Central memory CD4-positive, alpha-beta T cell (primary cell): ENCODE results near the gene SCN5A.
"Not testable (repeated sequence)": the region's sequence is repeated elsewhere in the genome, so short reads cannot be mapped to it uniquely, and the experiment has no call there.

Experiments used
- DNase-seq: peaks from one replicate; pipeline ENCODE4 v3.0.0; 2022

The SCN5A gene

DNA sequence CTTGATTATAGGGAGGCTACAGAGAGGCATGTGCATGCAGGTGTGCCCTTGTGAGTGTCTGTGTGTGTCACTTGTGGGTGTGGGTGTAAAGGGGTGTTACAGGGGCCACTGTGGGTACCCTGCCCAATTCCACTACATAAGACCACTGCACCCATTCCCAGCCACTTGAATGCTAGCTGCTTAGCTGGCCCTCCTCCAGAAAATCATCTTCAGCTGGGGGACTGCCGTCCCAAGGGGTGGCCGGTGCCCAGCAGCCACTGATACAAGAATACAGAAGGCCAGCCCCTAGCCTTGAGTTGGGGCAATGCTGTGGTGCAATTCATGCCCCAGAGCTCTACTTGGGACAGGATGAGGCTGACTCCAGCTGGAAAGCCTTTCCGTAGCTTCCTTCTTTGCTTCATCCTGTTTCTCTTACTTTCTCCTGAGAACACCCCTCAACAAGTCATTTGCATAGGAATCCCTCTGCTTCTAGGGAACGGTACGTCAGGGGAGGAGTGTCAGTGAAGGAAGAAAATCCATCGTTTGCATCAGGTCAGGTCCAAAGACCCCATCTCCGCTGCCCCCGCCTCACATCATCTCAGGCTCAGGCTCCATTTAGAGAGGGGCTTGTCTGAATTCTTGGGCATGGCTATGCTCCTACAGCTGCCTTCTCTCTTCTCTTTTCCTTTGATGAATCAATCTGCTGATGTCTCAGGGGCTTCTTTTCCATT lies 72.0 kb downstream of the SCN5A start:
- DNase-seq = no peak

DNA sequence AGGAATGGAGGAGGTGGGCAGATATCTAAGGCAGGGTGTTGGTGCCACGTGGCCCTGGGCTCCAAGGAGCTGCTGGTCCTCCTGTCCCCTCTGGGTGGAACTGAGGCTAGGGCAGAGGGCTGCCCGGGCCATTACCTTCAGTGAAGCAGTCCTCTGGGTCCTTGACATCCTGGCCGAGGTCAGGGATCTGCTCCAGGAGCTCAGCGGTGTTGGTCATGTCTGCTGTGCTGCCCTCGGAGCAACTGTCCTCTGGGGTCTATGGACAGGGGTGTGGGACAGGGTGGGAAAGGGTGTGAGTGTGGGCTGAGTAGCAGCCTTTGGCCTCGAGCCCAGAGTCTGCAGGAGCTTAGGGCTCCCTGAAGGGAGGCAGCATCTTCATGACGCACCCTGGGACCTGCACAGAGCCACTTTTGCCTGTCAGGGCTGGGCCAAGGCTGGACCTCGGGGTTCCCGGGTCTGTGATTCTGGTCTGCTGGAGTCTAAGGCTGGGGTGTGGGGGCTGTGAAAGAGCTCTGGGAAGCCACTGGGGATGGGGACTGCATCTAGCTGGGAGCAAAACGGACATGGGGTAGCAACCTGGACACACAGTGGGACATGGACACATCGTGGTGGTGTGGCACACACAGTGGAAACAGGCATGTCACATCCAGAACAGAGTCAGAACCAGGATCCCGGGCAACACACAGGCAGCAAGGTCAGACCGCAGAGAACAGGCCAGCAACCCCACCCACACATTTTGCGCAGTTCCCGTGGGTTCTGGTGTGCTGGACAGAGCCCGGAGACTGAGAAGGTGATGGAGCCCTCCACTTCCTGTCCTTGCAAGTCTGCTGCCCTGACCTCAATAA lies 72.7 kb downstream of the SCN5A start:
- DNase-seq = no peak

DNA sequence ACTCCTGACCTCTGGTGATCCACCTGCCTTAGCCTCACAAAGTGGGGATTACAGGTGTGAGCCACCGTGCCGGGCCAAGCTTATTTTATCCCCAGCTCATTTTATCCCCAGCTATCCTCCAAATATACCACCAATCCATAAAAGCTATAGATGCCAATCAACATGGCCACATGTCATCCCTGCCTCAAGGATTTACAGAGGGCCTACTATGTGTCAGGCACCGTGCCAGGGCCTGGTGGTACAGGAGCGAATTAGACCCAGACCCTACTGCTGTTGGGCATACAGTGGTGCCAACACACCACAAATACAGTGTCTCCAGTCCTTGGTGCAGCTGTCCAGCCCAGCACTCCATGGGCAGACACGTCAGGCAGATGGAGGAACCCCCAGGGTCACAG lies 73.4 kb downstream of the SCN5A start:
- no peak for DNase-seq

DNA sequence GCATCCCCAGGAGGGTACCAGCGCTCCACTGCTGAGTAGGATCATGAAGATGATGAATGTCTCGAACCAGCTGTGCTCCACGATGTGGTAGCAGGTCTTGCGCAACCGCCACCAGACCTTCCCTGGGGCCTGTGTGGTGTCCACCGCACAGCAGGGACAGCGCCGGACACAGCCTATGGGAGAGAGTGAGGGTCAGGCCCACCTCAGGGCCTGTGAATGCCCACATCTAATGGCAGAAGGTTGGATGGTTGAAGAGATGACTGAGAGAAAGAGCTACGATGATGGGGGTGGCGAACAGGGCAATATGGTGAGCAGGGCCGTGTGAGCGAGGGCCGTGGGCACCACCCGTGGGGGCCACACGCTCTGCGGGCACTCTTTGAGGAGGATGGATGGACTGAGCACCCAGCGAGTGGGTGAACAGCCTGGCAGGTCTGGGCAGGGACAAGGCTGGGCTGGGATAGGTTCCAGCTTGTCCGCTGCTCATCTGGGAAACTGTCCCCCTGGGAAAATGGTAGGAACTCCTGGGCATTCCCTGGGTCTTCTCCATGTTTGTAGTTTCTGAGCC lies 74.1 kb downstream of the SCN5A start:
- no peak for DNase-seq

GRCh38 chr3:38574411-38575278 lies 74.8 kb downstream of the SCN5A start:
- no peak for DNase-seq

GRCh38 chr3:38573556-38573955 lies 75.9 kb downstream of the SCN5A start:
- DNase-seq = no peak

DNA sequence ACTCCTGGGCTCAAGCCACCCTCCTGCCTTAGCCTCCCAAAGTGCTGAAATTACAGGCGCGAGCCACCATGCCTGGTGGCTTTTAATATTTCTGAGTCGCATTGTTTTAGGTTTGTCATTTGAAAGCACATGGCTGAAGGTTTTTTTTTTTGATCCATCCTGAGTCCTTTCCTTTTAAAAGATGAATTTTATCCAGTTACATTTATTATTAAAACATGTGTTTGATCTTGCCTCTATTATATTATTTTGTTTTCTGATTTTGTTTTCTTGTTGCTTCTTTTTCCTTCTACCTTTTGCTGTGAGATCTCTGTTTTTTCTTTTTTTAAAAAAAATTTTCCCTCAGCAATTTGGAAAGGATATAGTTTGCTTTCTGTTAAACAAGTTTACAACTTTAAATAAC lies 76.4 kb downstream of the SCN5A start:
- no peak for DNase-seq

GRCh38 chr3:38567498-38567897 lies 82.0 kb downstream of the SCN5A start:
- DNase-seq = no peak

DNA sequence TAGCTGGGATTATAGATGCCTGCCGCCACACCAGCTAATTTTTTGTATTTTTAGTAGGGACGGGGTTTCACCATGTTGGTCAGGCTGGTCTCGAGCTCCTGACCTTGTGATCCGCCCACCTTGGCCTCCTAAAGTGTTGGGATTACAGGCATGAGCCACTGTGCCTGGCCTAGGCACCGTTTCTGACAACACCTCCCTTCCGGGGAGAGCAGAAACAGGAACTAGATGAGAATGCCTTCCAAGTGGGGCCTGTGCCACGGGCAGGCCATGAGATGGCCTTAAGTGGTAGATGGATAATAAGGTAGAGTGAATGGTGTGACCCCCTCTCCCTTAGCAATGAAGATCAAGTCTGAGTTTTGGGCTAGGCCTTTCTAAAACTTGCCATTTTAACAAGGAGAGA lies 82.7 kb downstream of the SCN5A start:
- DNase-seq = not testable (repeated sequence)

DNA sequence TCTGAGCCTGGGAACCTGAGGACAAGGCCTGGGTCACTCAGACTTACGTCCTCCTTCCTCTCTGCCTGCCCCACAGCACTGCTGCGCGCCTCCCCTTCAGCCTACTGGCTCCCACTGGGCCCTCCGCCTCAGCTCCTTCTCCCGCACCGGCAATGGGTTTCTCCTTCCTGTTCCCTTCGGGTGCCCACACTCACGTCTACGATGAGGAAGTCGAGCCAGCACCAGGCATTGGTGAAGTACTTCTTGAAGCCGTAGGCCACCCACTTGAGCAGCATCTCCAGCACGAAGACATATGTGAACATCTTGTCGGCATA lies 83.3 kb downstream of the SCN5A start:
- no peak for DNase-seq

DNA sequence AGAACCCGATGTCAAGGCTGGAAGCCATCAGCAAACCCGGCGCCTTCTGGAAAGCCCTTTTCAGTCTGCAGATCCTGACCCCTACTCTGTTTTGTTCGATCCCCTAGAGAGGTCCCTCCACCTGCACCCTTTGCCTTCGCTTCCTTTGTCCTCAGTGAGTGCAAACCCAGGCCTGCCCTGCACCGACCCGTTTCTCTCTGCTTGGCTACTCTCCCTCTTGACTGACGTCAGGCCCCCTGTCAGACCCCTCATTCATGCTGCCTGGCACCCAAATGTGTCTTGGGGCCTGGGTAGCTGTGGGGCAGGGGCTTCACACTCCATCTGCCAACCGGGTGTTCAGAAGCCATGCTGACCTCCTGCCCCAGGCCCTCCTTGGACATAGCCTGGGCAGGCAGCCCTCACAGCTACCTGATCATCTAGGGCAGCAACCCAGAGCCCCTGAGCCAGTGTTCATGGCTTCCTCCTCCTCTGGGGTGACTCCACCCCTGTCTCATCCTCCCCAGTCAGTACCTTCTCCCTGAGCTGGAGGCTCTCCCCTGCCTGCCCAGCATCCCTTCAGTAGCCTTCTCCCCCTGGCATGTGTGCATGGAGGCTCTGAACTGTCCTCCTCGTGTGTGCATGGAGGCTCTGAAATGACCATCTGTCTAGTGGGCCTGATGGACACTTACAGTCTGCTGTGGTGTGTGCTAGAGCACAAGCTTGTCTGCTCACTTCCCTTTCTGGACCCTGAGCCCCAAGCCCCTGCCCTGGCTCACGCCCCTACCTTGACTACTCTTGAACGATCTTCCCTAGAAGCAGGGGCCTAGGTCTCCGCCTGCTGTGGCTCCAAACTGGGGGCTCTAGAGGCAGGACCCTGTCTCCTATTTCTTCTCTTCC lies 83.9 kb downstream of the SCN5A start:
- no peak for DNase-seq

DNA sequence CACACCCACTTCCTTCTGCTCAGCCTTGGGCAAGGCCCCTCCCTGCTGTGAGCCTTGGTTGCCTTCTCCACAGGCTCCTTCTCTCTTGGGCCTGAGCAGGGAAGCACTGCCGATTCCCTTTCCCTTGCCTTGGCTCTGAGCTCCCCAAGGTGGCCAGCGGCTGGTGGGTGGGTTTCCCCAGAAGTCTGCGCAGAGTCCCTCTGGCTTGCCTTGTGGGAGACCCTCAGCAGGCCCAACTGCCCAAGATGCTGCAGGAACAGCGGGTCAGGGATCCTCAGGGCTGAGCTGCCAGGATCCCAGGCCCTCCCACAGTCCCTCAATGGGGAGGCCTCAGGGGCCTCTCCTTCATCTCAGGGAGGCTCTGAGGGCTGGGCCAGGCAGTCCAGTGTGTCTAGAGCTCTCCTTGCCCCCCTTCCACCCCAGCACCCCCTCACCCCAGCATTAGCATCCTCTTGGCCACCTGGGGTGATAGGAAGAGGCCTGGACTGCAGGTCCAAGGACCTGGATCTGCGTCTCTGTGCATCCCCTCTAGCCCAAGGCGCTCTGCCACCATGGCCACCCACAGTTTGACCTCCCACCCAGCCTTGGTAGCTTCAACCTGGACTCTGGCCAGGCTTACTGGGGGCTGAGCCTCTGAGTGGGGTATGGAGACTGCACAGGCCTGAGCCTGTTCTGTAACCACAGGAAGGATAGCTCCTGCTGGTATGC lies 84.7 kb downstream of the SCN5A start:
- DNase-seq = no peak

DNA sequence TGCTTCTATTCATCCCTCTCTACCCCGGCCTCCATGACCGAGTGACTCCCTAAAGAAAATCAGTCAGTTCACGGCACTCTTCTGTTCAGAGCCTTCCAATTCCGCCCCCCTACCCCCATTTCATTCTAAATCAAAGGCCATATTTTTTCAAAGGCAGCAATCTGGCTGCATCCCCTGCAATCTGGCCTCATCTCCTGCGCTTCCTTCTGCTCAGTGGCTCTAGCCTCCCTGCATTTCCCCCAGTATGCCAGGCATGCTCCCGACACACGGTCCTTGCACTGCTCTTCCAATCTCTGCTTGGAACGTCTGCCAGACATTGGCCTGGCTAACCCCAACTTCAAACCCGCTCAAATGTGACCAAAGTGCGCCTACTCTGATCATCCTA lies 85.6 kb downstream of the SCN5A start:
- DNase-seq = no peak

DNA sequence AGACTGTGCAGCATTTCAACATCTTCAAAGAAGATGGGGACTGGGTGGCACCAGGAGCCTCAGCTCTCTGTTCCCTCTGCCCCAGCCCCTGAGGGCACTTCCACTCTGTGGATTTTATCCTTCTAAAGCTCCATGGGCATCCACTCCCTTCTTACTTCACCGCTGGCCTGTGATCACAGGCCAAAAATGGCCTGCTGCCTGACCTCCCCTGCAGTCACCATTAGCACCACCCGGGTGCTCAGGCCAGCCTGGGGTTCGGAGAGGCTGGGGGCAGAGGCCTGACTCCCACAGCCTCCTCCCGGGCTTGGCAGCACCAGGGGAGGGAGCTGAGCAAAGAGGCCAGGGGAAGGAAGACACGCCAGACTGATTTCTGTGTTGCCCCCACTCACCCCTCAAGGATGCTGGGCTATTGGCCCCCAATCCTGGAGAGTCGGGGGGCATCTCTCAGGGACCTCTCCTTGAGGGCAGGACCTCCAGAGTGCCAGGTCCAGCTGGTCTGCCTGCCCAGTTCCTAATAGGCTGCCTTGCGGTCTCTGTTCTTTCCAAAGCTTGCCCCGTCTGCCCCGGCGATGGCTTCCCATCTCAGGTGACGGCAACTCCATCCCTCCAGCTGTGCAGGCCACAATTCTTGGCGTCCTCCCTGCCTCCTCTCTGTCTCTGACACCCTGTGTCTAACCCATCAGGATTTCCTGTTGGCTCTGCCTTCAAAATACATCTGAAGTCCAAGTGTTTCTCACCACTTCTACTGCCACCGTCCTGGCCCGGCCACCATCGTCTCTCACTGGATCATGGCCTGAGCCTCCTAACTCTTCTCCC lies 86.2 kb downstream of the SCN5A start:
- no peak for DNase-seq

GRCh38 chr3:38562467-38562925 lies 87.0 kb downstream of the SCN5A start:
- no peak for DNase-seq

DNA sequence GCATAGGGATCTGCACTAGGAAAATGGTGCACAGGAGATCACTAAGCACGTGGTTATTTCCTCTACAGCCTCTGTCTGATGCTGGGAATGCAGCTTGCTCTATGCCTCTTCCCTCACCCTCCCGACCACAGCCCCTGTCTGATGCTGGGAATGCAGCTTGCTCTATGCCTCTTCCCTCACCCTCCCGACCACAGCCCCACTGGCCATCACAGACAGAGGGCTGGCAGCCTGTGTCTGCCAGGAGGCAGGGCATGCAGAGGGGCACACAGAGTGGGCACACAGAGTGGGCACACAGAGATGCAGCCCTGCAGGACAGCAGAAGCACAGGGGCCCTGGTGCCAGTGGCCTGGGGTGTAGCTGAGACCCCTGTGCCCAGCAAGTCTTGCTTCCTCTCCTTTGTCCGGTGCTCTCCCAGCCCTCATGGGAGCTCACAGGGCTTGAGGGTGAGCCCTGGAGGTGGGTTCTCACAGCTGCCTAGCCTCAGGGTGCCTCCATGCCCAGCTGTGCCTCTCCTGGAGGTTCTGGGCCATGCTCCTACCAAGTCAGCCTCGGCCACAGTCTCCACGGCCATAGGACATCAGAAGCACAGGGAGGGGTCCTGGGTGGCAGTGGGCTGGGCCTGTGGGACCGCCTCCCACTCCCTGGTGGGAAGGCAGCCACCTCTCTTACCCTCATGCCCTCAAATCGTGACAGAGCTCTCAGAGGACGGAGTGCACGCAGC lies 87.6 kb downstream of the SCN5A start:
- no peak for DNase-seq

GRCh38 chr3:38560996-38561717 lies 88.3 kb downstream of the SCN5A start:
- DNase-seq = no peak

DNA sequence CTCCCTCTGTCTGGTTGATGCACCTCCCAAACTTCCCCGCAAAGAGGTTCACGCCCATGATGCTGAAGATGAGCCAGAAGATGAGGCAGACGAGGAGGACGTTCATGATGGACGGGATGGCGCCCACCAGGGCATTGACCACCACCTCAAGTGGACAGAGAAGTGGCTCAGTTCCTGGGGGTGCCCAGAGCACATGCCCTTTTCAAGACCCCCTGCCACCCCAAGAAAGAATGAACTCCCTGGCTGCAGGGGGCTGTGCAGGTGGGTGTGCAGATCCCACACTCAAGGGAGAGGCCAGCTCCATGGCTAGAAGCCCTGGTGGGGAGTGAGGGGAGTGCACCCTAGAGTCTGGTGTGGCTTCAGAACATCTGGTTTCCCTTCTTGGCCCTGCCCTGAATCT lies 89.2 kb downstream of the SCN5A start:
- DNase-seq = no peak

DNA sequence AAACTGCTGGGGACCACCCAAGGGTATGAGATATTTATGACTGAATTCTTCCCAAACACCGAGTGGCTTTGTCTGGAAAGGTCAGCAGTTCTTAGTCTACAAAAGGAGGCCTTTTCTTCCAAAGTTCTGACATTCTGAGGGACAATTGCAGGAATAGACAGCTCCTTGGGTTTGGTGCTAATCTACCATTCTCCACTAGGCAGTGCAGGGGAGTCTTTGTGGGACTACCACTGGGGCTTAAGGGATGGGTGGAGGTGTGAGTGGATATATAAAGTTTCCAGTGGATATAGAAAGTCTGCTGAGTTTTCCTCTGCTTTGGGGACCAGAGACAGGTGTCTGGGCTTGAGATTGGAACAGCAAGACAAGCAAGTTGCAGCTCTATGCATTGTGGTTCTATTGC lies 90.6 kb downstream of the SCN5A start:
- DNase-seq = no peak
